K562 (cell line): ENCODE results near the gene AP3B1. TPM values are rescaled to one million over a fixed set of nuclear protein-coding genes. Genes with fewer than 3 reads are reported as not detected.

ENCODE experiments used
- ATAC-seq: fragments of 200-7000 bp; cut with Tn5 transposase; 3 replicates; pipeline ENCODE4 v1.9.1; 2020; ENCODE audit warnings: moderate library complexity
- BruUV-seq: library from RNA; stranded (reverse); fragments of 400-500 nt; replicated peaks from 2 replicates; lab custom pipeline; 2021; lab: Mats Ljungman, UMichigan
- CTCF ChIA-PET: fragments of 300-600 bp; formaldehyde crosslinking; extraction: SDS; loops from one replicate; lab custom pipeline; 2021; ENCODE audit warnings: low intra/inter-chr PET ratio; lab: Yijun Ruan, JAX
- POLR2A ChIA-PET: fragments of 300-600, 350-650 bp; sonication (Branson Sonifier 250); formaldehyde crosslinking; extraction: SDS; loops from one replicate; lab custom pipeline; 2021; ENCODE audit warnings: antibody characterized with exemption, inconsistent platforms; lab: Yijun Ruan, JAX
- DNase-seq, 4 experiments: peaks; one replicate each; pipeline versions ENCODE4 v3.0.0 to v3.0.0-alpha.2; 2011 to 2018; ENCODE audit warnings: low spot score in 3 of 4, mixed read lengths in 3 of 4; ENCODE audit errors: extremely low read depth in 1 of 4
- FAIRE-seq: peaks from 2 replicates; lab custom pipeline; 2011; peaks lifted over from hg19 to GRCh38; lab: Jason Lieb, UNC
- H2AFZ ChIP-seq: 2 replicates; pipeline ENCODE4 v1.6.0; 2011; ENCODE audit warnings: low read depth, low read length, control low read depth, inconsistent platforms
- H3K27ac ChIP-seq: fragments of 200-600 bp; 3 replicates; pipeline ENCODE4 v1.8.0; 2011; ENCODE audit warnings: low read depth, mild to moderate bottlenecking, control low read depth, inconsistent platforms, low read length, moderate library complexity, mixed read lengths; ENCODE audit errors: extremely low read depth
- H3K27me3 ChIP-seq, 2 experiments: fragments of 300-600 bp in 1 of 2; 2 replicates in 1 of 2; 3 replicates in 1 of 2; pipeline versions ENCODE4 v1.6.0 to v1.8.0; 2011; ENCODE audit warnings: inconsistent platforms in 2 of 2, low read length in 2 of 2, mild to moderate bottlenecking in 1 of 2, mixed read lengths in 1 of 2, moderate library complexity in 1 of 2; ENCODE audit not compliant: control insufficient read depth in 2 of 2, insufficient read depth in 2 of 2
- H3K36me3 ChIP-seq: fragments of 300-600 bp; 3 replicates; pipeline ENCODE4 v1.8.0; 2011; ENCODE audit warnings: mild to moderate bottlenecking, low read length, inconsistent platforms; ENCODE audit not compliant: control insufficient read depth, insufficient read depth
- H3K4me1 ChIP-seq, 2 experiments: fragments of 200-600 bp in 1 of 2; replicated peaks in 1 of 2; 2 replicates in 1 of 2; 3 replicates in 1 of 2; pipeline versions ENCODE4 v1.5.1 to v1.8.0; 2011; ENCODE audit warnings: inconsistent platforms in 2 of 2, low read length in 2 of 2, mild to moderate bottlenecking in 1 of 2, mixed read lengths in 1 of 2, moderate library complexity in 1 of 2; ENCODE audit not compliant: control insufficient read depth in 2 of 2, insufficient read depth in 2 of 2
- H3K4me2 ChIP-seq: 2 replicates; pipeline ENCODE4 v1.6.1; 2011; ENCODE audit warnings: low read length, control low read depth, inconsistent platforms, mixed read lengths; ENCODE audit not compliant: insufficient read depth
- H3K4me3 ChIP-seq: fragments of 200-600 bp; sonication (generic), shearing (Covaris generic); 2 replicates; pipeline ENCODE4 v1.5.1; 2016; ENCODE audit warnings: control low read depth, inconsistent platforms
- H3K79me2 ChIP-seq: fragments of 200-600 bp; 3 replicates; pipeline ENCODE4 v1.8.0; 2011; ENCODE audit warnings: low read length, inconsistent platforms; ENCODE audit not compliant: control insufficient read depth, insufficient read depth
- H3K9ac ChIP-seq, 2 experiments: 2 replicates each; pipeline versions ENCODE4 v1.6.0 to v1.6.1; 2011; ENCODE audit warnings: low read depth in 2 of 2, low read length in 2 of 2, control low read depth in 1 of 2, inconsistent platforms in 1 of 2, mild to moderate bottlenecking in 1 of 2, mixed read lengths in 1 of 2; ENCODE audit not compliant: insufficient read depth in 1 of 2
- H3K9me1 ChIP-seq: one replicate; pipeline ENCODE4 v1.6.0; 2011; ENCODE audit warnings: inconsistent platforms, mild to moderate bottlenecking, low read length, moderate library complexity; ENCODE audit not compliant: control insufficient read depth, insufficient read depth
- H3K9me3 ChIP-seq: replicated peaks from 2 replicates; pipeline ENCODE4 v1.5.1; 2011; ENCODE audit warnings: low read depth, low read length, inconsistent platforms; ENCODE audit not compliant: control insufficient read depth, insufficient read depth
- H4K20me1 ChIP-seq: replicated peaks from 2 replicates; pipeline ENCODE4 v1.6.1; 2011; ENCODE audit warnings: low read length, inconsistent platforms, mixed read lengths; ENCODE audit not compliant: control insufficient read depth, insufficient read depth
- ARID2 ChIP-seq: fragments of 450-650 bp; IDR thresholded peaks from 2 replicates; pipeline ENCODE4 v1.6.1; 2017; ENCODE audit warnings: antibody characterized with exemption, mild to moderate bottlenecking
- FIP1L1 ChIP-seq: fragments of 200-400 bp; formaldehyde crosslinking; IDR thresholded peaks from 2 replicates; pipeline ENCODE4 v1.6.1; 2018; ENCODE audit warnings: mild to moderate bottlenecking, low read depth, low read length; ENCODE audit not compliant: poor library complexity, severe bottlenecking
- FOXJ3 ChIP-seq: sonication (generic); formaldehyde crosslinking; IDR thresholded peaks from 2 replicates; pipeline ENCODE4 v1.4.0; 2020; ENCODE audit warnings: mild to moderate bottlenecking, missing genetic modification reagents
- HDAC6 ChIP-seq: IDR thresholded peaks from 2 replicates; pipeline ENCODE4 v1.6.1; 2012; ENCODE audit warnings: low read depth, mild to moderate bottlenecking, control low read depth, inconsistent platforms, low read length, moderate library complexity
- KDM1A ChIP-seq, 2 experiments: fragments of 450-650 bp; IDR thresholded peaks; 2 replicates each; pipeline ENCODE4 v1.6.1; 2016; ENCODE audit warnings: mild to moderate bottlenecking in 2 of 2
- PPARD ChIP-seq: fragments of 250-450 bp; sonication (Bioruptor Pico); IDR thresholded peaks from 2 replicates; pipeline ENCODE4 v1.8.0; 2022; ENCODE audit warnings: inconsistent platforms, mild to moderate bottlenecking, moderate library complexity
- RBM14 ChIP-seq: fragments of 200-400 bp; formaldehyde crosslinking; IDR thresholded peaks from 2 replicates; pipeline ENCODE4 v1.6.1; 2018; ENCODE audit warnings: low read depth, mild to moderate bottlenecking, low read length, moderate library complexity, borderline replicate concordance; ENCODE audit not compliant: insufficient read depth
- TFAM ChIP-seq: fragments of 250-450 bp; sonication (Bioruptor Pico); conservative IDR thresholded peaks from 2 replicates; pipeline ENCODE4 v1.5.0; 2021; ENCODE audit warnings: mild to moderate bottlenecking, moderate library complexity
- TRIM28 ChIP-seq: fragments of 450-650 bp; IDR thresholded peaks from 2 replicates; pipeline ENCODE4 v1.6.1; 2017
- ZNF408 ChIP-seq: fragments of 250-450 bp; sonication (Bioruptor Pico); IDR thresholded peaks from 2 replicates; pipeline ENCODE4 v1.4.0; 2020; ENCODE audit warnings: low read depth, mild to moderate bottlenecking, moderate library complexity
- WGBS: fragments of 100-300 bp; shearing (Covaris generic); methylation state at CpG from one replicate; pipeline ENCODE4 v1.1.6; 2016; ENCODE audit warnings: low coverage, mixed read lengths; ENCODE audit not compliant: insufficient coverage; ENCODE audit errors: missing lambda C conversion rate; 5-methylcytosine and 5-hydroxymethylcytosine counted together
- in situ Hi-C: fragments of 300-500 bp; cut with MboI; formaldehyde crosslinking; loops from 4 replicates; pipeline ENCODE4 v1.15.0; 2018; ENCODE audit warnings: inconsistent platforms, mixed read lengths
- intact Hi-C: fragments of 100-400 bp; cut with micrococcal nuclease; formaldehyde crosslinking; loops from 2 replicates; pipeline ENCODE4 v1.14.2; 2022
- polyA plus RNA-seq, 8 experiments: library from polyadenylated mRNA; depleted of rRNA in 4 of 8; stranded (reverse) in 5 of 8; unstranded in 3 of 8; fragments of >200 nt; fragmentation: Nextera tagmentation in 2 of 8; fragmentation: Illumina TruSeq in 1 of 8; extraction: Ambion mirVana in 2 of 8; extraction: Trizol in 1 of 8; gene quantifications; 2 replicates each; pipeline versions ENCODE4 v1.2.1 to v1.2.3, GENCODE V29; 2011 to 2014; ENCODE audit warnings: inconsistent platforms in 1 of 8, missing spikeins in 1 of 8
- total RNA-seq, 7 experiments: library from RNA; depleted of rRNA in 6 of 7; stranded (reverse); fragments of >200 nt in 6 of 7; fragmentation: Illumina TruSeq in 2 of 7; extraction: Trizol in 2 of 7; gene quantifications; 2 replicates each; pipeline versions ENCODE4 v1.2.1 to v1.2.3, GENCODE V29; 2011 to 2021; ENCODE audit warnings: low replicate concordance in 1 of 7
- TF ChIP-seq, protein P1 (sequence below): fragments of 450-650 bp; IDR thresholded peaks from 2 replicates; pipeline ENCODE4 v1.6.1; 2016; ENCODE audit warnings: borderline replicate concordance
- TF ChIP-seq, protein P2 (sequence below): fragments of 250-450 bp; sonication (Bioruptor Pico); IDR thresholded peaks from 2 replicates; pipeline ENCODE4 v1.5.0; 2022; ENCODE audit warnings: mild to moderate bottlenecking
- TF ChIP-seq, protein P3 (sequence below): sonication (generic); formaldehyde crosslinking; IDR thresholded peaks from 2 replicates; pipeline ENCODE4 v1.8.0; 2022; ENCODE audit warnings: mild to moderate bottlenecking, missing genetic modification reagents, borderline replicate concordance
- TF ChIP-seq, protein P4 (sequence below): fragments of 250-450 bp; sonication (Bioruptor Pico); IDR thresholded peaks from 2 replicates; pipeline ENCODE4 v1.8.0; 2021; ENCODE audit warnings: moderate library complexity, mild to moderate bottlenecking, inconsistent platforms
- TF ChIP-seq, protein P5 (sequence below): fragments of 450-650 bp; IDR thresholded peaks from 2 replicates; pipeline ENCODE4 v1.6.1; 2018; ENCODE audit warnings: mild to moderate bottlenecking, low read depth; ENCODE audit not compliant: partially characterized antibody

AP3B1 gene
- total and polyA plus RNA-seq, 9 of the 15 experiments (the other 6 are each of a cell fraction or from before 2014, with no cell fraction given) = 21.1 to 61.8 (median 42.2) TPM

DNA sequence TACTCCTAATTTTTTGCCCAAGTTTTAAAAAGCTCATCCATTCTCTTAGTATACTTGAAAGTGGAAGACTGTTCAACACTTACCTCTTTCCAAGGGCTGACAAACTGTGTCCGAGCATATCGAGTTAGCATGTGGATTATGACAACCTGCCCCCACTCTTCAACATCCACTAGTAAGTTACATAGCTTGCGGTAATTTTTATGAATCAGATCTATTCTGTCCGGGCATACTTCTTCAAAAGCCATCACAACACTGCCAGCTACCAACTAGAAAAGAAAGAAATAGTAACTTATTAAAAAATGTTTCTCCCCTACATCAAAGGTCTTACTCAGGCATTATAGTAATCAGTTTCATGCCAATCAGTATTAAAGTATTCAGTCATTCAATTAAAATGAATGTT lies 78.5 kb downstream of the AP3B1 start:
- intact Hi-C loops = no loop called here
- H2AFZ ChIP-seq = no peak overlapping the region
- H3K9ac ChIP-seq = no peak overlapping the region
- H3K9me3 ChIP-seq = no peaks in the 10 kb centered on the region
- no peaks in the 10 kb centered on the region for H3K9me1 ChIP-seq
- H3K79me2 ChIP-seq = no peaks in the 10 kb centered on the region
- H3K27ac ChIP-seq = no peak overlapping the region
- no peaks in the 10 kb centered on the region for H4K20me1 ChIP-seq
- FAIRE-seq (no peak), DNase-seq (no peak), ATAC-seq (no peak)
- H3K27me3 ChIP-seq = no peaks in the 10 kb centered on the region
- in situ Hi-C loops = no loop called here
- 92% methylated on average over 4 of the region's 4 CpGs for WGBS
- H3K36me3 ChIP-seq = peaks cover 12% of the 10 kb centered on the region; the same call in 1 of the 3 replicates
- no peak overlapping the region for H3K4me3 ChIP-seq
- ChIA-PET POLR2A (interaction anchor here (1.4 to 1.6 kb wide), 3 partner anchors 10 to 53 kb away, joined by 3 to 4 read pairs (median 3); no protein-coding TSS in a partner anchor), CTCF (no interaction called here)
- H3K4me2 ChIP-seq = no peak overlapping the region
- no peak for TF ChIP-seq TRIM28
- no peak for TF ChIP-seq KDM1A (IDR thresholded peaks at IDR 0.05)
- no peak for TF ChIP-seq TFAM
- no peak for TF ChIP-seq FOXJ3 (CRISPR knock-in tag)
- TF ChIP-seq, protein P1, sequence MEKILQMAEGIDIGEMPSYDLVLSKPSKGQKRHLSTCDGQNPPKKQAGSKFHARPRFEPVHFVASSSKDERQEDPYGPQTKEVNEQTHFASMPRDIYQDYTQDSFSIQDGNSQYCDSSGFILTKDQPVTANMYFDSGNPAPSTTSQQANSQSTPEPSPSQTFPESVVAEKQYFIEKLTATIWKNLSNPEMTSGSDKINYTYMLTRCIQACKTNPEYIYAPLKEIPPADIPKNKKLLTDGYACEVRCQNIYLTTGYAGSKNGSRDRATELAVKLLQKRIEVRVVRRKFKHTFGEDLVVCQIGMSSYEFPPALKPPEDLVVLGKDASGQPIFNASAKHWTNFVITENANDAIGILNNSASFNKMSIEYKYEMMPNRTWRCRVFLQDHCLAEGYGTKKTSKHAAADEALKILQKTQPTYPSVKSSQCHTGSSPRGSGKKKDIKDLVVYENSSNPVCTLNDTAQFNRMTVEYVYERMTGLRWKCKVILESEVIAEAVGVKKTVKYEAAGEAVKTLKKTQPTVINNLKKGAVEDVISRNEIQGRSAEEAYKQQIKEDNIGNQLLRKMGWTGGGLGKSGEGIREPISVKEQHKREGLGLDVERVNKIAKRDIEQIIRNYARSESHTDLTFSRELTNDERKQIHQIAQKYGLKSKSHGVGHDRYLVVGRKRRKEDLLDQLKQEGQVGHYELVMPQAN = no peak
- no peak for TF ChIP-seq RBM14
- no peak for TF ChIP-seq ARID2
- TF ChIP-seq FIP1L1 = no peak
- TF ChIP-seq HDAC6 = no peak
- TF ChIP-seq, protein P2, sequence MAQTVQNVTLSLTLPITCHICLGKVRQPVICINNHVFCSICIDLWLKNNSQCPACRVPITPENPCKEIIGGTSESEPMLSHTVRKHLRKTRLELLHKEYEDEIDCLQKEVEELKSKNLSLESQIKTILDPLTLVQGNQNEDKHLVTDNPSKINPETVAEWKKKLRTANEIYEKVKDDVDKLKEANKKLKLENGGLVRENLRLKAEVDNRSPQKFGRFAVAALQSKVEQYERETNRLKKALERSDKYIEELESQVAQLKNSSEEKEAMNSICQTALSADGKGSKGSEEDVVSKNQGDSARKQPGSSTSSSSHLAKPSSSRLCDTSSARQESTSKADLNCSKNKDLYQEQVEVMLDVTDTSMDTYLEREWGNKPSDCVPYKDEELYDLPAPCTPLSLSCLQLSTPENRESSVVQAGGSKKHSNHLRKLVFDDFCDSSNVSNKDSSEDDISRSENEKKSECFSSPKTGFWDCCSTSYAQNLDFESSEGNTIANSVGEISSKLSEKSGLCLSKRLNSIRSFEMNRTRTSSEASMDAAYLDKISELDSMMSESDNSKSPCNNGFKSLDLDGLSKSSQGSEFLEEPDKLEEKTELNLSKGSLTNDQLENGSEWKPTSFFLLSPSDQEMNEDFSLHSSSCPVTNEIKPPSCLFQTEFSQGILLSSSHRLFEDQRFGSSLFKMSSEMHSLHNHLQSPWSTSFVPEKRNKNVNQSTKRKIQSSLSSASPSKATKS (CRISPR knock-in tag) = no peak
- TF ChIP-seq, protein P3, sequence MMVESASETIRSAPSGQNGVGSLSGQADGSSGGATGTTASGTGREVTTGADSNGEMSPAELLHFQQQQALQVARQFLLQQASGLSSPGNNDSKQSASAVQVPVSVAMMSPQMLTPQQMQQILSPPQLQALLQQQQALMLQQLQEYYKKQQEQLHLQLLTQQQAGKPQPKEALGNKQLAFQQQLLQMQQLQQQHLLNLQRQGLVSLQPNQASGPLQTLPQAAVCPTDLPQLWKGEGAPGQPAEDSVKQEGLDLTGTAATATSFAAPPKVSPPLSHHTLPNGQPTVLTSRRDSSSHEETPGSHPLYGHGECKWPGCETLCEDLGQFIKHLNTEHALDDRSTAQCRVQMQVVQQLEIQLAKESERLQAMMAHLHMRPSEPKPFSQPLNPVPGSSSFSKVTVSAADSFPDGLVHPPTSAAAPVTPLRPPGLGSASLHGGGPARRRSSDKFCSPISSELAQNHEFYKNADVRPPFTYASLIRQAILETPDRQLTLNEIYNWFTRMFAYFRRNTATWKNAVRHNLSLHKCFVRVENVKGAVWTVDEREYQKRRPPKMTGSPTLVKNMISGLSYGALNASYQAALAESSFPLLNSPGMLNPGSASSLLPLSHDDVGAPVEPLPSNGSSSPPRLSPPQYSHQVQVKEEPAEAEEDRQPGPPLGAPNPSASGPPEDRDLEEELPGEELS (CRISPR knock-in tag) = no peak
- no peak for TF ChIP-seq ZNF408 (CRISPR knock-in tag)
- TF ChIP-seq, protein P4, sequence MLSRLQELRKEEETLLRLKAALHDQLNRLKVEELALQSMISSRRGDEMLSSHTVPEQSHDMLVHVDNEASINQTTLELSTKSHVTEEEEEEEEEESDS (CRISPR knock-in tag) = no peak
- TF ChIP-seq, protein P5, sequence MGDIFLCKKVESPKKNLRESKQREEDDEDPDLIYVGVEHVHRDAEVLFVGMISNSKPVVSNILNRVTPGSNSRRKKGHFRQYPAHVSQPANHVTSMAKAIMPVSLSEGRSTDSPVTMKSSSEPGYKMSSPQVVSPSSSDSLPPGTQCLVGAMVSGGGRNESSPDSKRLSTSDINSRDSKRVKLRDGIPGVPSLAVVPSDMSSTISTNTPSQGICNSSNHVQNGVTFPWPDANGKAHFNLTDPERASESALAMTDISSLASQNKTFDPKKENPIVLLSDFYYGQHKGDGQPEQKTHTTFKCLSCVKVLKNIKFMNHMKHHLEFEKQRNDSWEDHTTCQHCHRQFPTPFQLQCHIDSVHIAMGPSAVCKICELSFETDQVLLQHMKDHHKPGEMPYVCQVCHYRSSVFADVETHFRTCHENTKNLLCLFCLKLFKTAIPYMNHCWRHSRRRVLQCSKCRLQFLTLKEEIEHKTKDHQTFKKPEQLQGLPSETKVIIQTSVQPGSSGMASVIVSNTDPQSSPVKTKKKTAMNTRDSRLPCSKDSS = no peak
- TF ChIP-seq PPARD (CRISPR knock-in tag) = no peak
- no TSS peak for BruUV-seq
- no peaks in the 10 kb centered on the region for H3K4me1 ChIP-seq
